Measurements from ENCODE around the gene GRM5. TPM values are rescaled to one million over a fixed set of nuclear protein-coding genes. Genes with fewer than 3 reads are reported as not detected.

The GRM5 gene
- total RNA-seq, 1 donor from 2014 or later: 0.17 TPM

GRCh38 chr11:88683024-88683423 lies 382.8 kb downstream of the GRM5 start:
- no peak overlapping the region for H3K27ac Mint-ChIP-seq
- no peak for DNase-seq (ENCODE audit: extremely low spot score, unreplicated experiment)
- no peaks in the 10 kb centered on the region for H3K4me1 Mint-ChIP-seq (ENCODE audit: unreplicated experiment)
- TF ChIP-seq CTCF (conservative IDR thresholded peaks at IDR 0.05): no peak
- H3K27me3 Mint-ChIP-seq: no peaks in the 10 kb centered on the region
- no peaks in the 10 kb centered on the region for H3K9me3 Mint-ChIP-seq
- no peaks in the 10 kb centered on the region for H3K36me3 Mint-ChIP-seq
- H3K4me3 Mint-ChIP-seq: no peak overlapping the region

- Mint-ChIP-seq H3K27ac (no peak overlapping the region), H3K4me3 (no peak overlapping the region), H3K36me3 (no peaks in the 10 kb centered on the region), H3K4me1 (ENCODE audit: unreplicated experiment) (no peaks in the 10 kb centered on the region), H3K9me3 (no peaks in the 10 kb centered on the region), H3K27me3 (no peaks in the 10 kb centered on the region)
- no peak for TF ChIP-seq CTCF (conservative IDR thresholded peaks at IDR 0.05)
- DNase-seq (ENCODE audit: extremely low spot score, unreplicated experiment): no peak
Observed at GRCh38 chr11:88680806-88681205, 385.0 kb downstream of the GRM5 start.

GRCh38 chr11:88666364-88666763 lies 399.4 kb downstream of the GRM5 start:
- H3K9me3 Mint-ChIP-seq: no peaks in the 10 kb centered on the region
- H3K4me1 Mint-ChIP-seq (ENCODE audit: unreplicated experiment): no peaks in the 10 kb centered on the region
- no peak for DNase-seq (ENCODE audit: extremely low spot score, unreplicated experiment)
- H3K36me3 Mint-ChIP-seq: no peaks in the 10 kb centered on the region
- TF ChIP-seq CTCF (conservative IDR thresholded peaks at IDR 0.05): no peak
- no peaks in the 10 kb centered on the region for H3K27me3 Mint-ChIP-seq
- no peak overlapping the region for H3K27ac Mint-ChIP-seq
- no peak overlapping the region for H3K4me3 Mint-ChIP-seq

GRCh38 chr11:88657076-88657738 lies 408.6 kb downstream of the GRM5 start:
- no peak for DNase-seq (ENCODE audit: extremely low spot score, unreplicated experiment)
- no peaks in the 10 kb centered on the region for H3K36me3 Mint-ChIP-seq
- H3K9me3 Mint-ChIP-seq: no peaks in the 10 kb centered on the region
- H3K4me3 Mint-ChIP-seq: no peak overlapping the region
- H3K27me3 Mint-ChIP-seq: peaks cover 7% of the 10 kb centered on the region
- H3K27ac Mint-ChIP-seq: no peak overlapping the region
- no peak for TF ChIP-seq CTCF (conservative IDR thresholded peaks at IDR 0.05)
- H3K4me1 Mint-ChIP-seq (ENCODE audit: unreplicated experiment): no peaks in the 10 kb centered on the region

GRCh38 chr11:88656283-88656682 lies 409.5 kb downstream of the GRM5 start:
- TF ChIP-seq CTCF (conservative IDR thresholded peaks at IDR 0.05): no peak
- Mint-ChIP-seq H3K9me3 (no peaks in the 10 kb centered on the region), H3K36me3 (no peaks in the 10 kb centered on the region), H3K27ac (no peak overlapping the region), H3K4me3 (no peak overlapping the region), H3K4me1 (ENCODE audit: unreplicated experiment) (no peaks in the 10 kb centered on the region), H3K27me3 (peaks cover 7% of the 10 kb centered on the region)
- no peak for DNase-seq (ENCODE audit: extremely low spot score, unreplicated experiment)

- peaks cover 7% of the 10 kb centered on the region for H3K27me3 Mint-ChIP-seq
- H3K9me3 Mint-ChIP-seq: no peaks in the 10 kb centered on the region
- no peaks in the 10 kb centered on the region for H3K4me1 Mint-ChIP-seq (ENCODE audit: unreplicated experiment)
- H3K4me3 Mint-ChIP-seq: no peak overlapping the region
- H3K36me3 Mint-ChIP-seq: no peaks in the 10 kb centered on the region
- H3K27ac Mint-ChIP-seq: no peak overlapping the region
- TF ChIP-seq CTCF (conservative IDR thresholded peaks at IDR 0.05): no peak
- DNase-seq (ENCODE audit: extremely low spot score, unreplicated experiment): no peak
Observed at GRCh38 chr11:88655656-88656055, 410.1 kb downstream of the GRM5 start.
